ENCODE measurements around the gene ARID3C. TPM values are rescaled to one million over a fixed set of nuclear protein-coding genes. Genes with fewer than 3 reads are reported as not detected.

Gene ARID3C
- total and polyA plus RNA-seq, 8 donors, result not detected

DNA sequence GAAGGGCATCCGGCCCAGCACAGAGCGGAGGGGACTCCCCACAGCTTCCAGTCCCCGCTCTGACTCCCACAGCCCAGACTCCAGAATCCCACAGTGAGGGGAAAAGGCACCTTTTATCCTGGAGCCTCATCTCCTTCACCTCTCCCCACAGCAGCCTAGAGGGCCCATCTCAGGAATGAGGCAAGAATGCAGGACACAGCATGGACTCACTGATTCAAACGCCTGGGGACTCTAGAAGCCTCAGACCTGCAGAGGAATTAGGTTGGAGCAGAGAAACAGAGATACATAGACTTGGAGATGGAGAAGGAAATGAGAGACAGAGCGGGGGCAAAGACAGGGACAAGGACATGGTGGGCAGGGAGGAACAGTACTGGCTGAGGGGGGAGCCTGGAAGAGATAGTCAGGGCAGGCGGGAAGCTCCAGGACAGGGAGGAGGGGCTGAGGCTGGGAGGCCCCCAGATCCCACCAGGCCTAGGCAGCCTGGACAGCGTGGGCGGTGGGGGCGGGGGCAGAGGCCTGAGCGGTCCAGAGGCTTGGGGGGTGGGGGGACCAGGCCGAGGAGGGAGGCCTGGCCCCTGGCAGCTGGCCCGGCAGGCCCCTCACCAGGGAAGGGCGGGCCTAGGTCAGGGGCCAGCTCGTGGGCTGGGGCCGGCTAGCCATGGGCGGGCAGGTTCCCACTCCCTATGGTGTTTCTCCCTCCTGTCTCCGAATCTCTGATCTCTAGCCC is 55.1 kb downstream of the ARID3C start:
- peaks cover 11 to 32% (median 20%) of the 10 kb centered on the region in 4 donors for H3K4me1 ChIP-seq
- WGBS, 5 donors, result 77 to 87% (median 84%) methylated on average over 12 to 17 of the region's 17 CpGs
- H3K9me3 ChIP-seq, result no peaks in the 10 kb centered on the region
- H3K27me3 ChIP-seq, result peaks cover 0 to 61% (median 28%) of the 10 kb centered on the region in 3 donors
- intact Hi-C loops (cut with DNase I; ENCODE audit: low total_unique reads), result no loop called here
- H3K4me3 ChIP-seq, result no peak overlapping the region
- peak in 1 of 2 donors; percentile 48 for DNase-seq
- no peak overlapping the region for H3K27ac ChIP-seq
- no peaks in the 10 kb centered on the region for H3K36me3 ChIP-seq
- TF ChIP-seq POLR2A (IDR thresholded peaks at IDR 0.05) (no peak), EP300 (IDR thresholded peaks at IDR 0.05) (no peak), POLR2AphosphoS5 (IDR thresholded peaks at IDR 0.05) (no peak)
- TF ChIP-seq, protein P1, sequence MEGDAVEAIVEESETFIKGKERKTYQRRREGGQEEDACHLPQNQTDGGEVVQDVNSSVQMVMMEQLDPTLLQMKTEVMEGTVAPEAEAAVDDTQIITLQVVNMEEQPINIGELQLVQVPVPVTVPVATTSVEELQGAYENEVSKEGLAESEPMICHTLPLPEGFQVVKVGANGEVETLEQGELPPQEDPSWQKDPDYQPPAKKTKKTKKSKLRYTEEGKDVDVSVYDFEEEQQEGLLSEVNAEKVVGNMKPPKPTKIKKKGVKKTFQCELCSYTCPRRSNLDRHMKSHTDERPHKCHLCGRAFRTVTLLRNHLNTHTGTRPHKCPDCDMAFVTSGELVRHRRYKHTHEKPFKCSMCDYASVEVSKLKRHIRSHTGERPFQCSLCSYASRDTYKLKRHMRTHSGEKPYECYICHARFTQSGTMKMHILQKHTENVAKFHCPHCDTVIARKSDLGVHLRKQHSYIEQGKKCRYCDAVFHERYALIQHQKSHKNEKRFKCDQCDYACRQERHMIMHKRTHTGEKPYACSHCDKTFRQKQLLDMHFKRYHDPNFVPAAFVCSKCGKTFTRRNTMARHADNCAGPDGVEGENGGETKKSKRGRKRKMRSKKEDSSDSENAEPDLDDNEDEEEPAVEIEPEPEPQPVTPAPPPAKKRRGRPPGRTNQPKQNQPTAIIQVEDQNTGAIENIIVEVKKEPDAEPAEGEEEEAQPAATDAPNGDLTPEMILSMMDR (IDR thresholded peaks at IDR 0.05), result no peak

DNA sequence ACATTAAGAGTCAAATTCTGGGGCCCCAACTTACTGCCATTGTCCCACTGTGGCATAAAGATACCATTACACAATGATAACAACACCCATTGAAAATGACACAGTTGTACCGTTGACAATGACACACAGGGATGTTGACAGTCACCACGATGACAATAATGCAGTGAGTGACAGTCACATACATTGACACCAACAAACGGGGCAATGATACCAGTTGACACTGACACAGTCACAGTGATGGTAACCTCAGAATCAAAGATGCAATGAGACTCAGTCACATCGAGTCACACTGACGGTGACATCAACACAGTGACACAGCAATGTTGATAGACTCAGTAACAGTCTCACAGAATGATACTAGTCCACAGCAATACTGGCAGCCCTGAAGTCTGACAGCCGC is 56.2 kb downstream of the ARID3C start:
- Histone ChIP-seq H3K36me3 (no peaks in the 10 kb centered on the region), H3K27me3 (peaks cover 0 to 61% (median 16%) of the 10 kb centered on the region in 3 donors), H3K27ac (no peak overlapping the region), H3K4me3 (no peak overlapping the region), H3K9me3 (no peaks in the 10 kb centered on the region), H3K4me1 (peaks cover 2 to 23% (median 9%) of the 10 kb centered on the region in 4 donors)
- DNase-seq, result no peak
- intact Hi-C loops (cut with DNase I; ENCODE audit: low total_unique reads), result no loop called here
- TF ChIP-seq EP300 (IDR thresholded peaks at IDR 0.05), result no peak
- TF ChIP-seq POLR2A (IDR thresholded peaks at IDR 0.05), result no peak
- TF ChIP-seq, protein P1 (IDR thresholded peaks at IDR 0.05), result no peak
- TF ChIP-seq POLR2AphosphoS5 (IDR thresholded peaks at IDR 0.05), result no peak
- WGBS, 5 donors, result 71 to 86% (median 76%) methylated on average over 6 of the region's 6 CpGs

DNA sequence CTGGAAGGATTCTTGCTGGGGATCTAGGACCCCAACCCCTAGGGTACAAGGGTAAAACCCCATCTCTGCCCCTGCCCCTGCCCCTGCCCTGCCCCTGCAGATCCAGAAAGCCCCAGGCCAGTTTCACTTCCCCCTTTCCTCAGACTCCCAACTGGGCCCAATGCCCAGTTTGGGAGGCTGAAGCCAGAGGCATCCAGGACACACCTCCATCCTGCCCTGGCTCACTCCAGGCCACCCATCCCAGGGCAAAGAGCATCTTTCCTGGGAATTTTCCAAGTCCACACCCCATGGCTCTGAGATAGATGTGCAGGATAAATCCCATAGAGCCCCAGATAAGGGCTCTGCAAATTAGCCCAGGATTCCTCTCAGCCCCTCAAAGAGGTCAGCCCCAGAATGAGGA is 56.8 kb downstream of the ARID3C start:
- Histone ChIP-seq H3K9me3 (no peaks in the 10 kb centered on the region), H3K27ac (no peak overlapping the region), H3K27me3 (peaks cover 0 to 60% (median 11%) of the 10 kb centered on the region in 3 donors), H3K4me3 (no peak overlapping the region), H3K4me1 (peaks cover 0 to 18% (median 5%) of the 10 kb centered on the region in 4 donors), H3K36me3 (no peaks in the 10 kb centered on the region)
- intact Hi-C loops (cut with DNase I; ENCODE audit: low total_unique reads), result no loop called here
- no peak for TF ChIP-seq EP300 (IDR thresholded peaks at IDR 0.05)
- no peak for TF ChIP-seq POLR2AphosphoS5 (IDR thresholded peaks at IDR 0.05)
- TF ChIP-seq POLR2A (IDR thresholded peaks at IDR 0.05), result no peak
- TF ChIP-seq, protein P1 (IDR thresholded peaks at IDR 0.05), result no peak
- no peak for DNase-seq

DNA sequence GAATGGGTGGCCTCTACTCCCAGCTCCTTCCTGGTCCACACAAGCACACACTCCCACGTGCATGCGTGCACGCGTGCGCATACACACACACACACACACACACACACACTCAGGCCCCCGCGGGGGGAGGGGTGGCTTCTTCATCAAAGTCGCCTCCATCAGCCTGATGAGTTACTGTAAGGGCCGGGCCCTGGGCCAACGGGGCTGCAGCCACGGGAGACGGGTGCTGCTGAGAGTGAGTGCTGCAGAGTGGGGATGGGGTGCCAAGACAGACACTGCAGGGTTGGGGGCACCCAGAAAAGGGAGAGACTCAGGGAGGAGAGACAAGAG is 57.4 kb downstream of the ARID3C start:
- 42 to 68% (median 65%) methylated on average over 12 of the region's 12 CpGs for WGBS, 5 donors
- peaks cover 0 to 16% (median 4%) of the 10 kb centered on the region in 4 donors for H3K4me1 ChIP-seq
- H3K36me3 ChIP-seq, result no peaks in the 10 kb centered on the region
- DNase-seq, result peak in 1 of 2 donors; percentile 67
- intact Hi-C loops (cut with DNase I; ENCODE audit: low total_unique reads), result no loop called here
- H3K27me3 ChIP-seq, result peaks cover 0 to 60% (median 8%) of the 10 kb centered on the region in 3 donors
- H3K4me3 ChIP-seq, result no peak overlapping the region
- H3K27ac ChIP-seq, result no peak overlapping the region
- TF ChIP-seq EP300 (IDR thresholded peaks at IDR 0.05), result no peak
- TF ChIP-seq POLR2A (IDR thresholded peaks at IDR 0.05), result no peak
- no peak for TF ChIP-seq POLR2AphosphoS5 (IDR thresholded peaks at IDR 0.05)
- TF ChIP-seq, protein P1 (IDR thresholded peaks at IDR 0.05), result no peak
- H3K9me3 ChIP-seq, result no peaks in the 10 kb centered on the region

Small RNA genes lying within 50 kb of the gene (small RNA-seq; reads per million reads assigned to genes)
- 0 reads per million in 4 donors for gene CCL27

Other genes with a start within 250 kb of the ARID3C start
- gene FAM219A, start 170.5 kb downstream of the ARID3C start, total RNA-seq, result 10 to 100 TPM in 2 of 5 donors, 1 to 10 TPM in 3; 2.3 to 12.1 (median 8.7) TPM
- gene FAM219A, start 170.5 kb downstream of the ARID3C start, polyA plus RNA-seq, result 10 to 100 TPM in 1 of 3 donors, 1 to 10 TPM in 2; 4.1 to 10.1 (median 5.1) TPM
- 1 to 10 TPM in 1 of 5 donors, not detected in 4; 1.0 TPM for gene DNAI1, start 170.3 kb downstream of the ARID3C start, total RNA-seq
- gene DNAI1, start 170.3 kb downstream of the ARID3C start, polyA plus RNA-seq, result under 1 TPM in 1 of 3 donors, not detected in 2; 0.31 TPM
- gene ENHO, start 106.1 kb downstream of the ARID3C start, total RNA-seq, result 10 to 100 TPM in 1 of 5 donors, 1 to 10 TPM in 2, not detected in 2; 1.2 to 17.8 (median 5.0) TPM
- 10 to 100 TPM in 2 of 3 donors, 1 to 10 TPM in 1; 3.3 to 63.8 (median 29.7) TPM for gene ENHO, start 106.1 kb downstream of the ARID3C start, polyA plus RNA-seq
- gene CNTFR, start 39.3 kb downstream of the ARID3C start, total RNA-seq, result 10 to 100 TPM in 1 of 5 donors, 1 to 10 TPM in 3, not detected in 1; 2.4 to 15.8 (median 3.1) TPM
- gene CNTFR, start 39.3 kb downstream of the ARID3C start, polyA plus RNA-seq, result 1 to 10 TPM; 2.2 to 4.1 (median 2.9) TPM
- gene RPP25L, start 17.0 kb downstream of the ARID3C start, total RNA-seq, result 10 to 100 TPM in 4 of 5 donors, 1 to 10 TPM in 1; 2.9 to 49.5 (median 16.5) TPM
- 10 to 100 TPM; 28.9 to 40.4 (median 37.9) TPM for gene RPP25L, start 17.0 kb downstream of the ARID3C start, polyA plus RNA-seq
- gene DCTN3, start 8.6 kb downstream of the ARID3C start, total RNA-seq, result 10 to 100 TPM in 4 of 5 donors, 1 to 10 TPM in 1; 9.3 to 55.4 (median 23.7) TPM
- gene DCTN3, start 8.6 kb downstream of the ARID3C start, polyA plus RNA-seq, result 100 to 1,000 TPM in 1 of 3 donors, 10 to 100 TPM in 2; 81.0 to 107 (median 97.5) TPM
- 100 to 1,000 TPM in 1 of 5 donors, 10 to 100 TPM in 4; 20.0 to 124 (median 64.3) TPM for gene SIGMAR1, start 8.7 kb upstream of the ARID3C start, total RNA-seq
- gene SIGMAR1, start 8.7 kb upstream of the ARID3C start, polyA plus RNA-seq, result 10 to 100 TPM; 19.9 to 46.8 (median 25.5) TPM
- gene GALT, start 17.6 kb upstream of the ARID3C start, total RNA-seq, result 100 to 1,000 TPM in 2 of 5 donors, 10 to 100 TPM in 3; 28.8 to 148 (median 87.8) TPM
- 10 to 100 TPM; 17.4 to 33.1 (median 20.5) TPM for gene GALT, start 17.6 kb upstream of the ARID3C start, polyA plus RNA-seq
- gene IL11RA, start 23.1 kb upstream of the ARID3C start, total RNA-seq, result 10 to 100 TPM; 19.3 to 57.4 (median 29.0) TPM
- gene IL11RA, start 23.1 kb upstream of the ARID3C start, polyA plus RNA-seq, result 10 to 100 TPM in 1 of 3 donors, 1 to 10 TPM in 2; 4.4 to 18.8 (median 5.7) TPM
- 1 to 10 TPM in 1 of 5 donors, not detected in 4; 1.3 TPM for gene CCL27, start 33.6 kb upstream of the ARID3C start, total RNA-seq
- under 1 TPM in 1 of 3 donors, not detected in 2; 0.58 TPM for gene CCL27, start 33.6 kb upstream of the ARID3C start, polyA plus RNA-seq
- gene CCL19, start 62.2 kb upstream of the ARID3C start, total RNA-seq, result 1 to 10 TPM in 2 of 5 donors, not detected in 3; 4.4 to 8.1 TPM
- gene CCL19, start 62.2 kb upstream of the ARID3C start, polyA plus RNA-seq, result 10 to 100 TPM in 1 of 3 donors, 1 to 10 TPM in 2; 4.3 to 24.1 (median 7.8) TPM
- 10 to 100 TPM in 3 of 5 donors, 1 to 10 TPM in 1, not detected in 1; 1.7 to 51.3 (median 29.7) TPM for gene CCL21, start 81.1 kb upstream of the ARID3C start, total RNA-seq
- 10 to 100 TPM; 10.8 to 29.9 (median 23.4) TPM for gene CCL21, start 81.1 kb upstream of the ARID3C start, polyA plus RNA-seq